ENCODE data around the gene CHMP6.

GRCh38 chr17:80942423-80943345 lies 49.0 kb upstream of the CHMP6 start:
- TF ChIP-seq CTCF (IDR thresholded peaks at IDR 0.05), result no peak
- peak in 1 of 3 donors; percentile 66 for TF ChIP-seq POLR2AphosphoS5 (IDR thresholded peaks at IDR 0.05)
- no peak for TF ChIP-seq POLR2A (IDR thresholded peaks at IDR 0.05)

All from breast epithelium (tissue), 3 donors.